Measurements from ENCODE around the gene CLMN. TPM values are rescaled to one million over a fixed set of nuclear protein-coding genes. Genes with fewer than 3 reads are reported as not detected.
A peak's percentile ranks its signal among the peaks of the same experiment; 100 is the strongest.

Gene CLMN
- total RNA-seq, 1 donor from 2014 or later: 0.78 TPM

DNA sequence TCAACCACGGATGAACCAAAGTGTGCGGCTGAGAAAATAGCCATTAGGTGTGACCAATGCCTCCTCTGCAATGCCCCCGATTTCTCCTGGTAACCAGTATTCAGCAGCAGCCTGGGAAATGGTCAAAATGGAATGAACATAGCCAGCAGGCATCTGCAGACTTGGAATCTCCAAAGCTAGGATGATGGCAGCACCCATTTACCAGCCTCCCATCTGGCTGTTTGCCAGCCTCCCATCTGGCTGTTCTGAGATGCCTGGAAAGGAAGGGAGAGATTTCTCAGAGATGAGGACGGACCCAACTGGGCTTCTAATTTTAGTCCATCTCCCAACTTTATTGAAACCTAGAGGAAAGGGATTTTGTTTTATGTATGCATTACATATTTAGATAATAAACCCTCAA lies 16.2 kb downstream of the CLMN start:
- DNase-seq: no peak

DNA sequence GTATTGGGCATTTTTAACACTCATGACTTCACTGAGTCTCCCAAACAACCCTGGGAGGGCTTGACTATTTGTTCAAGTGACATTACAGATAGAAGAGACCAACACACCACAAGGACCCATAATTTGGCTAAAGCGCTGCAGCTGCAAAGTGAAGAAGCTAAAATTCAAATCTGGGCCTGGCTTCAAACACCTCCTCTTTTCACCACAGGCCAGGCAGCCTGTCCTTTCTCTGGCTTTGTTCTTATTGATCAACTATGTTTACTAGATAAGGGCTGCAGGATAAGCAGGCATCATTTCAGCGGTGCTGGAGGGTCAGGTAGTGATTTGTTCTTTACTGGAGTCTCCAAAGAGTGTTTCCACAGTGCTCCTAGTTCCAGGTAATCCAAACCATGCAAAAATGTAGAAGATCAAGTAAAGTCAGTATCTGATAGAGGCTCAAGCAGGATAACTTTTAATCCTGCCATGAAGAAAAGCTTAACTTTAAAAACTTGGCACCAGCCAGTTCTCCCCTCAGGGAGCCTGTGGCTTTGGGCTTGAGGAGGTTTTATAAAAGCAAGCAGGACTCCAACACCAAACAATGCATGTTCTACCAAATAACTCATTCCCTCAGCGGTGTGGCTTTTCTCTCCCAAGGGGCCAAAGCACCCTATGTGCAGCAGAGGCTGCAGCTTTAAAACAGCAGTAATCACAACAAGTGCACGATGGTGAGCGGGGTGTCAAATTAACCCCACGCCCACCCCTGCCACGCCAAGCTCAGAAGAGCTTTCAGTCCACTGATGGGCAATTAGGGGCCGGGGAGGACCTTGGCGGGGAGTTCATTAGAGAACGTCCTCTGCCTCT lies 16.8 kb downstream of the CLMN start:
- DNase-seq: no peak

- DNase-seq: no peak
Measured at GRCh38 chr14:95301527-95302187, 18.1 kb downstream of the CLMN start.

- peak; percentile 74 for DNase-seq
Measured at GRCh38 chr14:95300697-95301526, 18.8 kb downstream of the CLMN start.

GRCh38 chr14:95300002-95300696 lies 19.6 kb downstream of the CLMN start:
- no peak for DNase-seq

- DNase-seq: no peak
Measured at GRCh38 chr14:95299271-95299670, 20.4 kb downstream of the CLMN start.

- no peak for DNase-seq
Measured at GRCh38 chr14:95297832-95298231, 21.9 kb downstream of the CLMN start.

GRCh38 chr14:95296966-95297365 lies 22.7 kb downstream of the CLMN start:
- no peak for DNase-seq

GRCh38 chr14:95295600-95296376 lies 23.9 kb downstream of the CLMN start:
- no peak for DNase-seq

DNA sequence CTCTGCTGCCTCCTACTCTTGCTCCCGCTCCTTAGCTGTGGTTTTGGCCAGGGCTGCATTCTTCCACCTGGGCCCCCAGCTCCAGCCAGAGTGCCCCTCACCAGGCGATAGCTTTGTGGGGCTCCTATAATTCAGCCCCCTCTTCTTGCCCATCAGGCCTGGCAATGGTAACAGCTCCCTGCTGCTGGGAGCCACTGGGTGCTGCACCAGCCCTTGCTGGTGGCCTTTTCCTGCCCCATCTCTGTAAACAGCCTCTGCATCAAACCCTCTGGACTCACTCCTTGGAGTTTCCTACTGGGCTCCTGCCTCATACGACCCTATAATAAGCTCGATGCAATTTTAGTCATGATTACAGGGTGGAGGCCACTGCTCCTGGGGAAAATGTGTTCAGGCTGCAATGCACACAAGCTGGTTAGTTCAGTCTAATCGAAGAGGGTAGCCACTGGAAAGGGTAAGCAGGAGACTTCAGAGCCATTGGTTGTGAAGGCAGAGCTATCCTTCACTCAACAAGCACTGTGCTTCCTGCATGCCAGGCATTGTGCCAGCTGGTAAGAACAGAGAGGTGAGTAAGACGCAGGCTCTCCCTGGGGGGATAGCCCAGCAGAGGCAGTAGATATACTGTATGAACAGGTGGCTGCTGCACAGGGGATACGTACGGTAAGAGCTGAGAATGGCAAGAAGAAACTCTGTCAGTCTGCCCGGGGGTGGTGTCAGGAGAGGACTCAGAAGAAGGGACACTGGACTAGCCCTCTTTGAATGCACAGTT lies 24.7 kb downstream of the CLMN start:
- DNase-seq: no peak

DNA sequence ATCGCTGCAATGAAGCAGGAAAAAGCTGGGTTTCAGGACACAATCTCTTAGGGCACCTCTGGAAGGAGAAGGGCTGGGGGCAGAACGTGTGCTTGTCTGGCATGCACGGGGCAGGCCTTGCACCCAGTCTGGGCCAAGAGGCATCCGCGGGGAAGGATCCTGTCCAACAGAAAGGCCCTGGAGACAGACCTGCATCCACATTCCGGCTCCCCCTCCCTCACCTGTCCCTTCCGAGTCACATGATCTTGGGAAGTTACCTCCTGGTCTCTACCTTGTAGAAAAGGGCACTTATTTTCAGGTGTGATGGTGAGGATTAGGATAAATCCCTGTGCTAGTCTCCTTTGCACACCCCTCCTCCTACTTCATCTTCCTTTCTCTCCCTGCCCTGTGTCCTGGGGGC lies 25.4 kb downstream of the CLMN start:
- no peak for DNase-seq

DNA sequence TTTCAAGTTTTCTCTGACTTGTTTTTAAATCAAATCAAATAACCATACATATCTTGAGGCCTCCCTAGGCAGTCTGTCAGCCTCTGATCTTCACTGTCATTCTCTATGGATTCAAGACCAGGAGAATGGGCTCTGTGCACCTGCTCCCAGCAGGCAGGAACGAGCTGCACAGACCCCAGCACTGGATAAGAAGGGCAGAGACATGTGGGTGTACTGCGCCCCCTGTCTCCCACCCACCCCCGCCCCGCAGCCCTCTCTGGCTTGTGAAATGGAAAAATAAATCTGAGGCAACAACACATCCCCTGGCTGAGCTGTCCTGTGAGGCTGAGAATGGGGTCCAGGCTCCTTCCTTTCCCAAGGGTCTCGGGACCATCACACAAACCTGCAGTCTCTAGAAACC lies 26.3 kb downstream of the CLMN start:
- no peak for DNase-seq

DNA sequence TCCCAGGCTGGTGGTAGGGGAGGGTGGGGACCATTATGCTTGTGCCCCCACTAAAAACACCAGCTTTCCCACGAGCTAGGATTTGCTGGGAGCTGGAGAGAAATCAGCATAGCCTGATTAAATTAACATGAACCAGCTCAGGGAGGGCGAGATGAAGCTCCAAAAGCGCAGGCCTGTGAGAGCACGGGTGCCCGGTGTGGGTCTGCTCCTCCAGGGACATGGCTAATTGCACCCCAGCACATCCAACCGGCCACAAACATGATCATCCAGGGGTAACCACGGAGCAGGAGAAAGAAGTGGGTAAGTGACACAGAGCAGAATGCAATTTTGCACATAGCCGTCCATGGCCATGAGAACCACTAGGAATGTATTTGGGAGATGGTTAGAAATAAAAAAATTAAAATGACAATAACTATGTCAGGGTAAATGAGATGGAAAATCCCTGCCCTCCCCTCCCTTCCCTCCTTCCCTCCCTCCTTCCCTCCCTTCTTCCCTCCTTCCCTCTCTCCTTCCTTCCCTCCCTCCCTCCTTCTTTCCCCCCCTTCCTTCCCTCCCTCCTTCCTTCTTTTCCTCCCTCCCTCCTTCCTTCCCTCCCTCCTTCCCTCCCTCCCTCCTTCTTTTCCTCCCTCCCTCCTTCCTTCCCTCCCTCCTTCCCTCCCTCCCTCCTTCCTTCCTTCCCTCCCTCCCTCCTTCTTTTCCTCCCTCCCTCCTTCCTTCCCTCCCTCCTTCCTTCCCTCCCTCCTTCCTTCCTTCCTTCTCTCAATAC lies 26.9 kb downstream of the CLMN start:
- no peak for DNase-seq

DNA sequence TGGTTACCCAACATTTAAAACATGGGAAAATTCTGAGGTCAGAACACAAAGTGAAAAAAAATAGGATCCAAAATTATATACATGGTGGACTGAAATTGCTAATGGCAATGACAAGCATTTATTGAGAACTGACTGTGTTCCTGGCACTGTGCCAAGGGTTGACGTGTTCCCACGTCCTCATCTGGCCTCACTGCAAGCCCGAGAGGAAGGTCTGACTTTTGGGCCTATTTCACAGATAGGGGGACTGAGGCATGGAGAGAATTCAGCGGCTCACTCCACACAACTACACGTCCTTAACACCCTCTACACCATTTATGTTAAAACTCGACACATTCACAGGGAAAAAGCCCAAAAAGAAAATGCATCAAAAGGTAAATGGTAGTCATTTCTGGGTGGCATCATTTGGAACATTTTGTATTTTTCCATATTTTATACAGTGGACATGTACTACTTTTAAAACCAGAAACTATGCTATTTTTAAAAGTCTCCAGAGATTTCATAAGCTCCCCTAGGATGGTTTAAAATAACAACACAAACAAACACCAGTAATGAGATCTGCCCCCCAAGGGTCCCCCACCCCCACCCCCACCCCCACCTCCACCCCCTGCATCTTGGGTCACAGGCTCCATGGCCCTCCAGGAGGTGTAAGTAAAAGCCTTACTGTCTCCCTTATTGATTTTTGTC lies 27.7 kb downstream of the CLMN start:
- DNase-seq: peak; percentile 26

GRCh38 chr14:95290871-95291431 lies 28.8 kb downstream of the CLMN start:
- no peak for DNase-seq

GRCh38 chr14:95290021-95290420 lies 29.7 kb downstream of the CLMN start:
- DNase-seq: no peak

GRCh38 chr14:95289323-95290010 lies 30.2 kb downstream of the CLMN start:
- no peak for DNase-seq

DNA sequence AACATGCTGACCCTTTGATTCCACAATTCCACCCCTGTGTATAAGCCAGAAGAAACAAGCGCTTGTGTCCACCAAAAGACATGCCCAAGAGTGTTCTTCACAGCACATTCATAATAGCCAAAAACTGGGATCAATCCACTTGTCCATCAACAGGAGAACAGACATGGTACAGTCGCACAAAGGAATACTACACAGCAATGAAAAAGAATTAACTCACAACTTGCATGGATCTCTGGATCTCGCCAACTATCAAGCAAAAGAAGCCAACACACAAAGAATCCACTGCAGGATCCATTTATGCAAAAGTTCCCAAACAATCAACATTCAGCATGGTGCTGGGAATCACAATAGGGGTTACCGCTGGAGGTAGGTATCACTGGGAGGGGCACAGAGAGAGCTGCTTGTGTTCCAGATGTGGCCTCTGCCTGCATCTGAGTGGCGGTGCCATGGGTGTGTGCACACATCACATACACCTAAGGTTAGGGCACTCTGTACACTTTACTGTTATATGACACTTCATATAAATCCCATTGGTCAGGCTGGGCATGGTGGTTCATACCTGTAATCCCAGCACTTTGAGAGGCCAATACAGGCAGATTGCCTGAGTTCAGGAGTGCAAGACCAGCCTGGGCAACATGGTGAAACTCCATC lies 30.9 kb downstream of the CLMN start:
- no peak for DNase-seq

All from occipital lobe (tissue), 2 donors.